Subcutaneous adipose tissue (tissue), 4 donors: ENCODE measurements around the gene PPP2R2C. TPM values are rescaled to one million over a fixed set of nuclear protein-coding genes. Genes with fewer than 3 reads are reported as not detected.

Experiments
- CTCF ChIP-seq: fragments of 450-650 bp; IDR thresholded peaks from one replicate; pipeline ENCODE4 v1.5.1; 2016; ENCODE audit warnings: low read depth, mild to moderate bottlenecking, control low read depth, antibody characterized with exemption, moderate library complexity
- total RNA-seq, 4 donors: library from RNA; depleted of rRNA; stranded (reverse); fragments of >200 nt; gene quantifications; one replicate each; pipeline ENCODE4 v1.1.0, GENCODE V29; 2016

The PPP2R2C gene
- total RNA-seq, result 1 to 10 TPM in 1 of 4 donors, under 1 TPM in 2, not detected in 1; 0.17 to 2.0 (median 0.49) TPM

DNA sequence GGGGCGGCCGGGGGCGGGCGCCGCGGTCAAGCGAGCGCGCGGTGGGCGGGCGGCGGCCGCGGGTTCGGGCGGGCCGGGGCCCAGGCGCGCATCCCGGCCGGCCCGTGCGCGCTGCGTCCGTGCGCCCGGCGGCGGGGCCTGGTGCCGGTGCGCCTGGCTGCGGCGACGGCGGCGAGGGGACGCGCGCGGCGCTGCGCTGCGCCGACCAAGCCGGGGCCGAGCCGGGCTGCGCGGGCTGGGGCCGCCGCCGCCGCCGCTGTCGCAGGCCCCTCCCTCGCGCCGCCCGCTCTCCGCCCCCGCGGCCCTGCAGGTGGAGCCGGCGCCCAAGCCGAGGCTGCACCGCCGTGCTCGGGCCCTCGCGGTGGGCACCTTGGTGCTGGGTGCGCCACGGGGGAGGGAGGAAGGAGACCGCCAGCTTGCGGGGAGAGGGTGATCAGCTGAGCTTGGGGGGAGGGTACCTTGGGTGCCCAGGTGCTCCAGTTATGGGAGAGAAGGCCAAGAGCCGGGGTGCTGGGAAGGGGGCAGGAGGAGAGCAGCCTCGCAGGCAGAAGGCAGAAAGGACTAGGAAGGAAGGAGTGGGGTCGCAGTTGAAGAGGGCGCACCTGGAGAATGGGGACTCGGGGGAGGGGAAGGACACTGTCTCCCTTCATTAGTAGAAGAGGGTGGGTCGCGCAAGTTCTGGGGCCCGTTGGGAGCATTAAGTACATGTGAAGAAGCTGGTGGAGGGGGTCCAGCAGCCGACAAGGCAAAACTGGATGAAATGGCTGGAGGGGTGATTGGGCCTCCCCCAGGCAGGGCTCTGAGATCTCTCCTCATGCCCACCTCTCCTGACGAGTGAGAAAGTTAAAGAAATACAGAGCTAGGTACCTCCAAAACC is at the start of gene PPP2R2C:
PPP2R2C (minus strand) TSS at position 228 of the 877 bp plus-strand sequence. CDS start 385 bp downstream, outside the sequence.
- no peak for TF ChIP-seq CTCF

- no peak for TF ChIP-seq CTCF
Observed at GRCh38 chr4:6520978-6521377, 48.6 kb upstream of the PPP2R2C start.

- TF ChIP-seq CTCF, result no peak
Observed at GRCh38 chr4:6520051-6520636, 47.7 kb upstream of the PPP2R2C start.

DNA sequence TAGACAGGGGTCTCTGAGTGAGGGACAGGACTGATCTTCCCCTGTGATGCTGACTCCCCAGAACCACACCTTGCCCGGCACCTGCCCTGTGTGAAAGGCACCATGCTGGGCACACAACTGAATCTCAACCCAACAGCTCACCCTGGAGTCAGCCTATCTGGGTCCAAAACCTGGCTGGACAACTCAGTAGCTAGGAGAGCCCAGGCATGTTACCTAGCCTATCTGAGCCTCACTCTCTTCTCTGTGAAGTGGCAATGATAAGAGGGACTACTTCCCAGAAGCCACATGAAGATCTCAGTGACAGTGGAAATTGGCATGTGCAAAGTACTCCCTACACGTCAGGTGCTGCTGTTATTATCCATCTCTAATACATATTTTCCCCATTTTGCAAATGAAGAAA is 44.8 kb upstream of the PPP2R2C start:
- no peak for TF ChIP-seq CTCF

- TF ChIP-seq CTCF, result no peak
Observed at GRCh38 chr4:6516762-6517161, 44.3 kb upstream of the PPP2R2C start.

DNA sequence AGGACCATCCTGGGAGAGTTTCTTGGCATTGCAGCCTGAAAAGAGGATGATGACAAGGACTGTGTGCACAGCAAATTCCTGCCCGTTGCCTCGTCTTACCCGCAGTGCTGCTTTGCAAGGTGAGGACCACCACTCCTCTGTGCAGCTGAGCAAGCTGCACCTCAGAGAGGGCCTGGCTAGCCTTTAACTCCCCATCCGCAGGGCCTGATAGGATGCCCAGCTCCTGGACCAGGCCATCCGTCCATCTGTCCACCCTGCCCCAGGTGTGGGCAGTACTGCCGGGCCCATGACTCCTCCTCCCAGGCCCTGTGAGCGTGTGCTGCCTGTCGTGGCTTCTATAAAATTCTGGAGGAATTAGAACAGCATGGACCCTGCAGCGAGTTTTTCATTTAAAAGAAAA is 43.9 kb upstream of the PPP2R2C start:
- no peak for TF ChIP-seq CTCF

DNA sequence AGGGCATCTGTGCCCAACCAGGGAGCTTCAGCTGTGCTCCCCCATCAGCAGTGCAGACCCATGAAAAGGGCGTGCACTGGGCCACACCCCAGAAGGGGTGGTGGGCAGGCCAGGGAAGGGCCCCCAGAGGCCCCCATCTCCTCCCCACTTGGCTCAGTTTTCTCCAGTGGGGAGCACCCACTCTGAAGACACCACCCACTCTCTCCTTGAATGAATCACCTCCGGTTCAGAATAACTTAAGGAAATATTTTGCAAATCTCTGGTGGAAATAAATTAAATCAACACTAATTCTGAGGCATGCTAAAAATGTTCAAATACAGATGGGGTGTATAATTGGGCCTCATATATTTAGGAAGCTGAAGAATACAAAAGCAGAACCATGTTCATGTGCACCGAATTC is 41.3 kb upstream of the PPP2R2C start:
- TF ChIP-seq CTCF, result no peak
